T1000 (cell line): Measurements from ENCODE around the gene NLRP1.
A peak's percentile ranks its signal among the peaks of the same experiment; 100 is the strongest.

Source experiments
- DNase-seq: peaks from one replicate; lab custom pipeline; 2025; ENCODE audit warnings: mixed read lengths; lab: John Stamatoyannopoulos, UW

Gene NLRP1

DNA sequence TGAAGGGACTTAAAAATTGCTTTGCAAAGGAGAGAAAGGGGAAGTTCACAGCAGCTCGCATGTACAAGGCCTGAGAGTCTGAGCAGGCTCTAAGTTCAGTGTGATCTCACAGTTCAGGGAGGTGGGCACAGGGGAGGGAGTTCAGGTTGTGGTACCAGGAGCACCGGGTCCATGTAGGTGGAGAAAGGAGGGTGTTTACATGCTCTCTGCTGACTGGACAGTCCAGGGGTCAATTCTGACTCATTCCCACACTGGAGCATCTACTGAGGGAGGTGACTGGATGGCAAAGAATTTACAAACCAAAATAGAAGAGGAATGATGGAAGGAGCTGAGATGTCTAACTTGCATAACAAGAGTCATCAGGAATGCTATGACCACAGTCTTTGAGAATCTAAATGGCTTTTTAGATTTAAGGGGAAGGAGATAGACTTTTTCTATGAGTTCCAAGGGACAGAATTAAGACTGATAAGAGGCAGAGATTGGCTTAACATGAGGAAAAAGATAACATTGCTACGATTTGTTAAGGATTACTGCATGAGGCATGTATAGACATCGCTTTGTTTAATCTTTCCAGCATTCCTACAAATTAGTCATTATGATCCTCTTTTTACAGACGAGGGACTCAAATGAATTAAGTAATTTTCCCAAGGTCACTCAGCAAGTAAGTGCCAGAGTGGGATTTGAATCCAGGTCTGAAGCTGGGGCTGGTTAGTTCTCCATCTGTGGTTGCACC is 68.1 kb downstream of the NLRP1 start:
- peak; percentile 82 for DNase-seq

DNA sequence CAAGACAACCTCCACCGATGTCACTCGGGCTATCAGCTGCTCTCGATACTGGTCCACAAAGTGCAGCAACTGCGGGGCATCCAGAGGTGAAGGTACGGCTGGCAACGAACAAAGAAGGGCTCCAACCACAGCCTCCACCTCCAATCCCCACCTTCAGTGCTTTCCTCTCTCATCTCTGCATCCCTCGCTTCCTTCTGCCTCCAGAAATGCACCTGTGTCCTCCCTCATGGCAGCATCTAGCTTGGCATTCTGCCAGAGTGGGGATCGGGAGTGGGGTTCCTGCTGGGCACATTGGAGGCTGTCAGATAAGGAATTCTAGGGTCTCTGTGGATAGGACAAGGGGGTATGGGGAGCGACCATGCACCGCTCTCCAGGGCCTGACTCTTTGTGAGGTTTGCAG is 69.3 kb downstream of the NLRP1 start:
- no peak for DNase-seq

DNA sequence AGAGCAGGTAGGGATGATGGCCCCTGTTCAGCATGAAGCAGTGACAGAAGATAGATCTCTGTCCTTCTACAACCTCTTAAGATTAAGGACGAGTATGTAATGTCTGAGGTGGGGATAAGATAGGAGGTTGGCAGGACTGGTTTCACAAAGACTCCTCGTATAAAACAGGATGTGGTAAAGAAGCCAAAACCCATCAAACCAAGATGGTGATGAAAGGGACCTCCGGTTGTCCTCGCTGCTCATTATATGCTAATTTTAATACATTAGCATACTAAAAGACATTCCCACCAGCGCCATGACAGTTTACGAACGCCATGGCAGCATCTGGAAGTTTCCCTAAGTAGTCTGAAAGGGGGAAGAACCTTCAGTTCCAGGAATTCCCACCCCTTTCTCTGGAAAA is 70.7 kb downstream of the NLRP1 start:
- no peak for DNase-seq

DNA sequence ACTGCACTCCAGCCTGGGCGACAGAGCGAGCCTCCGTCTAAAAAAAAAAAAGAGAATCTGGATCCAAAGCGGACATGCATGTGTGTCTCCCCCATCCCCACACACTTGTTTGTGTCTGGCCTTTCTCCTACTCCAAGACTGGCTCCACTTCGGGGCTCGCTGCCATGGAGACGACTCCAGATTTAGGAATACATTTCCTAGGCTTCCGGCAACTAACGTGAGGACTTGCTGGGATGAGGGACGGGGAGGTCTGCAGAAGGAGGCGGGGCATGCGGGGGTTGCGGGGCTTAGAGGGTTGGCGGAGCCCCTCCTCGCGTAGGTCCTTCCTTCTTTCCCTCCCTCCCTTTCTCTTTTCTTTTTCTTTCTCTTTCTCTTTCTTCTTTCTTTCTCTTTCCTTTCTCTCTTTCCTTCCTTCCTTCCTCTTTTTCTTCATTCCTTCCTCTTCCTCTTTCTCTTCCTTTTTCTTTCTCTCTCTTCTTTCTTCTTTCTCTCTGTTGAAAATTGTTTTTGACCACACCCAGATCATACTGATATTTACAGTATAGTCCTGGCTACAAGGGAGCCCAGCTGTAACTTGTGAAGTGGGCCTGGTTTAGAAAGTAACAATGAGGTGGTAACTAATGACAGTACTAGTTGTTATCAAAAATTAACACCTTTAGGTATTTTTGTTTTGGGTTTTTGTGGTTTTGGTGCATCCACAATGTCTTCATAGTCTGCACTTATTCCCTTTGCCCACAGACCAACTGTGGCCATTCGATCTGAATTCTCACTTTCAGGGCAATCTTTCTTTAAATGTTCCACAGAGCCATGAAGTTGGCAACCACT is 72.7 kb downstream of the NLRP1 start:
- DNase-seq, result no peak

DNA sequence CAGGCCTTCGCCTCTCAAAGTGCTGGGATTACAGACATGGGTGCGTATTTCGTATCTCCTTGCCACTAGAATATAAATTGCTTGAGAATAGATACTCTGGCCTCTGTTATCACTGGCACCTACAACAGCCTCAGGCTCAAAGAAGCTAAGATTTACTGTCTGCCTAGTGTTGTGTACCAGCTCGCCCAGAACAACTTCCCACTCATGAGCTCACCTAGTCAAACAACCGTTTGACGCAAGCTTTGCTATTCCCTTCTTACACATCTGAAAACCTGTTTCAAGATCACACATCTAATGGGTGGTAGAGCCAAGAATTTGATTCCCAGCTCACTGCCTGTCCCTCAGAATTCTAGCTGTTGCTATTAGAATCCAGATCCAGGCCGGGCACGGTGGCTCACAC is 73.5 kb downstream of the NLRP1 start:
- DNase-seq, result no peak

DNA sequence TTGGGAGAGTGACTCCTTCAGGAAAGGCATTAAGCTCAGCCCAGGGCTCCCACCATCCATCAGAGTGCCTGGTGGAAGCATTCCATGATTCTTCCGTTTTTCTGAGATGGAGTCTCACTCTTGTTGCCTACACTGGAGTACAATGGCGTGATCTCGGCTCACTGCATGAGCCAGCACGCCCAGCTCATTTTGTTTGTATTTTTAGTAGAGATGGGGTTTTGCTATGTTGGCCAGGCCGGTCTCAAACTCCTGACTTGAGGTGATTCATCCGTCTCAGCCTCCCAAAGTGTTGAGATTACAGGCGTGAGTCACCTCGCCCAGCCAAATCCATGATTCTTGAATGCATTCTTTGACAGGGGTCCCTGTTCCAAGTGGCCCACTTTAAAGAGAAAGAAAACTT is 74.8 kb downstream of the NLRP1 start:
- peak; percentile 48 for DNase-seq

DNA sequence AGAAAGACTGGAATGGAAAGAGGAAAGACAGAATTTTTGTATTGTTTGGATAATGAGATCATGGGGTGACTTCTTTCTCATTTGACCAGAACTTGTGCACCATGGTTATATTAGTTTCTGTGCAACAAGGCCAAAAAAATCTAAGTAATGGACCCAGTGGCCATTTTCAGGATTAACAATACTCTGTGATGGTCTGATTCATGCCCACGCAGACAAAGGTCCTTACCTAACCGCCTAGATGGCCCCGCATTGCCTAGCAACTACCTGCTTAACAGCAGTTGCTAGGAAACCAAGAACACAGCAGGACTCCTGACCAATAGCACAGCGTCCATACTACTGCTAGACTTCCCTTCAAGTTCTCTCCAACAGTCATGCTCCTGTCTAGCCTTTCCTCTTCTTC is 75.5 kb downstream of the NLRP1 start:
- DNase-seq, result peak; percentile 37

DNA sequence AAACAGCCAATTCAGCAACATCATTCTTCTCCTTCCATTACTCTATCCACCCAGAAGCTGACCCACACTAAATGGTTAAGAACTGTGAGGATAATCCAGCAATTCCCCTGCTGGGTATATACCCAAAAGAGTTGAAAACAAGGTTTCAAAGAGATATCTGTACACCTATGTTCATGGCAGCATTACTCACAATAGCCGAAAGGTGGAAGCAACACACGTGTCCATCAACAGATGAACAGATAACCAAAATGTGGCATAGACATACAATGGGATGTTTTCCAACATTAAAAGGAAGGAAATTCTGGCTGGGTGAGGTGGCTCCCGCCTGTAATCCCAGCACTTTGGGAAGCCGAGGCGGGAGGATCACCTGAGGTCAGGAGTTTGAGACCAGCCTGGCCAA is 78.0 kb downstream of the NLRP1 start:
- DNase-seq, result no peak

DNA sequence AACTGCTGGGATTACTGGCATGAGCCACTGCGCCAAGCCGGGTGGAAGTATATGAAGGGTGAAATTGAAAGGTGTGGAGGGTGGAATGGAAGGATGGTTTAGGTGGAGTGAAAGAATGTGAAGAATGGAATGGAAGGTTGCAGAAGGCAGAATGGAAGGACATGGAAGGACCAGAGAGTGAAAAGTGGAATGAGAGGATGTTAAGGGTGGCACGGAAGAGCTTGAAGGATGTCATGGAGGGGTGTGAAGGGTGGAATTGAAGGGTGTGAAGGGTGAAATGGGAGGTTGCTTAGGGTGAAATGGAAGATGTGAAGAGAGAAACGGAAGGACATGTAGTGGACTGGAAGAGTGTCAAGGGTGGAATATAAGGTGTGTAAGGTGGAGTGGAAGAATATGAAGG is 81.8 kb downstream of the NLRP1 start:
- DNase-seq, result no peak

DNA sequence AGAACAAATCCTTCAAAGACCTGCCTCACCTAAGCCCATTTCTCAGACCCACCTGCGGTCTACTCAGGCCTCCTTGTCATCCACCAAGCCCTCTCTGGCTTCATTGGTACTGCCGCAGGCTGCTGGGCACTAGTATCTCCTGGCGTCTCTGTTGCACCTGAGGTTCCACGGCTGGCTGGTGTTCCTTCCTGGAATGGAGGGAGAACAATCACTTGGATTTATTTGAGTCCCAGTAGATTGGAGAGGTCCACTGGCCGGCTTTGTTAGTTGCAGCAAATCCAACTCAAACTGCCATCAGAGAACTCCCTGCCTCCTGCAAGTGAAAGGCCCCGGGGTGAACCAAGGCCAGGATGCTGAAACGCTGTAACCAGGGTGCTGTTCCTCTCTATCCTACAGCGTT is 82.6 kb downstream of the NLRP1 start:
- DNase-seq, result no peak

DNA sequence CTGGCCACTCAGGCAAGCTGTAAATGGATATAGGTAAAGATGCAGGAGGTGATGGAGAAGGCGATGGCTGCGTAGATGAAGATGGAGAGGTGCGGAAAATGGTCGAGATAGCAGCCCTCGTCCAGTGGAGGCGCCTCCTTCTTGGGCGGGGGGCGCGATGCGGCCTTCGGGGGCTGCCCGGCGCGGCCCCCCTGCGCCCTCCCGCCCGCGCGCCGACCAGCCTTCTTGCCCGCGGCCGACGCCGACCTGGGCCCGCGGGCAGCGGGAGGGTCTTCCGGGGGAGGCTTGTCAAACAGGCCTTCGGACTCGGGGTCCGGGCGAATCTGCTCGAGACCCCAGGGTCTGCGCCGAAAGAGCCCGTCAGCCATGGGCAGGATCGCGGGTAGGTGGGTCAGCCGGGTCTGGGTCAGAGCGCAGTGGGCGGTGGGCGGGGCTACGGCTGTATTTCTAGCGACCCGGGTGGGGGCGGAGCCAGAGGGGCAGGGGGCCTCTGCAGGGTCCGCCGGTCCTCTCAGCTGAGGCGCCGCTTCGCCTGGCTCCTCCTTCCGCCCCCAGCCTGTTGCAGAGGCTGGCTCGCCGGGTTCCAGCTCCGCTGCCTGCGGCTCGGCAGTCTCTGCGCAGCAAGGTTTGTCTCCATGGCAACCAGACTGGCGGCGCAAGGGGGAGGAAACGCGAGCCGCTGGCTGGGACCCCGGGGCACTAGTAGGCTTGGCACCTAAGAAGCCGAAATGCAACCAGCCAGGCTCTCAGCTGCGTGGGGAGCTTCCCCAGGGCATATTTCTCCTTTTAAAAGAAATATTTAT is 83.5 kb downstream of the NLRP1 start:
- peak; percentile 93 for DNase-seq

DNA sequence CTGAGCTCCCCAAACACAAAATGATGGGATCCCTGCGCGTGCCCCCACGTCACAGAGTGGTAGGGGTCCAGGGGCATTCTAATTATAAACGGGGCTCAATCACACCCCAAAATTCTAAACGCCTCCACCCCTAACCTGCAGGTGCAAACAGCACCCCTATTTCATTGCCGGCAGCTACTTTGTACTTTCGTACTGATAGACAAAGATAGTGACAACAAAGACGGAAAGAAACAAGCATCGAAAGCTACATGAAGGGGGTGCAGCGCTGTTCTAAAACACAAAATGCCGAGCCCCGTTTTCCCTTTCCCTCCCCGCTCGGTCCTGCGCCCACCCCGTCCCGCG is 84.1 kb downstream of the NLRP1 start:
- DNase-seq, result no peak

DNA sequence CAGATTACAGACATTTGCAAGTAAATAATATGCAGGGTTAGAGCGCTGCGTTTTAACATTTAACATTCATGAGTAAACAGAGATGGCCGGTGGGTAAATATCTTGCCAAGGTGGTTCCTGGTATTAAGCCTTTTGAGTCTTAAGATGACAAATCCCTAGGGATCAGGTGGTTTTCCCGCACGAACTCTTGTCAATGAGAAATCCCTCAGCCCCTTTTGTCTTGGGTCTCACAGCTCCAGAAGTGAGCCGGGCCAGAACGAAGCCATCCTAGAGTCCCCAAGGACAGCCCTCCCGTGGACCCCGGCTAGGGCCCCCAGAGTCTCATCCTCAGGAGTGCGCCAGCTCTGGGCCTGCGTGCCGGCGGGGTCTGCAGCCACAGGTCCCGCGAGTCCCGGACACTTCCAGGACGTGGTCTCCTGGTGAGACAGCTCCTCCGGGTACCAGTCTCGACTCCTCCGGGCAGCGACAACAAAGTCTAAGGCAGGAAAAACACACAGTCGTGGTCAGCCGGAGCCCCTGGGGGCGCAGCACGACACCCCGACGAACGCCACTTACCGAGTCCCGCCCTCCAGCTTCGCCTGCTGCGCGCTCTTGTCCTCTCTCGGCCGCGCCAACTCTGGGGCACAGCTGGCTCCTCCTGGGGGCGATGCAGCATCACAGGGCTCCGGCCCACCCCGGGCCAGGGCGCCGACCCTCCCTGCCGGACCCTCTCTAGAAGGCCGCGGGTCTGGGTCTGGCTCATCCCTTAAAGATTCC is 84.7 kb downstream of the NLRP1 start:
- DNase-seq, result no peak

DNA sequence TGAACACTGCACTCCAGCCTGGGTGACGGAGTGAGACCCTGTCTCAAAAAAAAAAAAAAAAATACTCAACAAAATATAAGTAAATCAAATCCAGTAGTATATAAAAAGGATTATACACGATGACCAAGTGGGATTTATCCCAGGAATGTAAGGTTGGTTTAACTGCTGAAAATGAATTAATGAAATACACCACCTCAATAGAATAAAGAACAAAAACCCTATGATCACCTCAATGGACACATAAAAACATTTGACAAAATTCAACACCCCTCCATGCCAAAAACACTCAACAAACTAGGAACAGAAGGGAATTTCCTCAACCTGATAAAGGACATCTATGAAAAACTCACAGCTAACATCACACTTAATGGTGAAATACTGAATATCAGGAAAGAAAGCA is 91.3 kb downstream of the NLRP1 start:
- DNase-seq, result no peak

DNA sequence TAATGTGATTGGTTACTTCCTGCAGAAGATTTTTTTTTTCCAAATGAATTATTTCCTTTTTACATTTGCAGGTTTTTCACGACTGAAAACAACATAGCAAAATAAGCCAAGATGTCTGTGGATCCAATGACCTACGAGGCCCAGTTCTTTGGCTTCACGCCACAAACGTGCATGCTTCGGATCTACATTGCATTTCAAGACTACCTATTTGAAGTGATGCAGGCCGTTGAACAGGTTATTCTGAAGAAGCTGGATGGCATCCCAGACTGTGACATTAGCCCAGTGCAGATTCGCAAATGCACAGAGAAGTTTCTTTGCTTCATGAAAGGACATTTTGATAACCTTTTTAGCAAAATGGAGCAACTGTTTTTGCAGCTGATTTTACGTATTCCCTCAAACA is 95.6 kb downstream of the NLRP1 start:
- DNase-seq, result no peak

DNA sequence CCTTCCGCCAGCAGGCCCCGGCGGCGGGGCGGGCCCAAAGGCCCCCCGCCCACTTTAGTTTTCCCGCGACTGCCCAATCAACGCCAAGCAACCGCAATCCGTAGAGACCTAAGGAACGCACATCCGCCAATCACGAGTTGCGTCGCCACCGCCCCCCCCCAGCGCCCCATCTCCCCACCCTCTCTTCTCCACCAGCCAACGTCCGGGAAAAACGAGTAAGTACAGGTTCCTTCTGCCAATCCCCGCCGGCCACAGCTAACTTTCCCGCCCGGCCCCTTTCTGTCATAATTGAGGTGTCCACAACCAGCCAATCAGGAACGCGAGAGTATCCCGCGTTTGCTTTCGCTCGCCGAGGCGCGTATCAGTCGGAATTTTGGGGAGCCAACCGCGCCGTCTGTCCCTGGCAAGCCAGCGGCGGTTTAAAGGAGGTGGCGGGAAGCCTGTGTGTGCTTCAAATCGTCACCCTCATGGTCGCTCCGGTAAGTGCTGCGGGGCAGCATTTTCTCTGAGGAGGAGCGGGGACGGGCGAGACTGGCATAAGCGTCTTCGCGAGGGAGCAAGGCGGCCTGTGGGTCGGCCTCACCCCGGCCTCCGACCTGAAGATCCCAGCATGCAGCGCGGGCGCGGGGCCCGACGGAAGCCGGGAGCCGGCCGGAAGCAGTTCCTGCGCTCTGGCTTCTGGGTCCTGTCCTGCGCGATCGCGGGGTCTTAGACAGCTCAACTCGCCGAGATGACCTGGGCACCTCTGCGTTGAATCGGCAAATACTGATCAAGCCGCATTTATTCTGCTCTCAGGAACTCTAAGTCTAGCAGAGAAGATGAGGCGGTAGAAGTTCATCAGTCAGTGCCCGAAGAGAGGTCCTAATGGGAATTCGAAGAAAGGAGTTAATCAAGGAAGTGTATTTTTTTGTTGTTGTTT is 97.8 kb downstream of the NLRP1 start, which contains the start of gene MIS12:
TSS of gene MIS12 (plus strand) at position 361 of the 919 bp plus-strand sequence. CDS start 2,297 bp downstream, outside the sequence.
- DNase-seq, result peak; percentile 98

DNA sequence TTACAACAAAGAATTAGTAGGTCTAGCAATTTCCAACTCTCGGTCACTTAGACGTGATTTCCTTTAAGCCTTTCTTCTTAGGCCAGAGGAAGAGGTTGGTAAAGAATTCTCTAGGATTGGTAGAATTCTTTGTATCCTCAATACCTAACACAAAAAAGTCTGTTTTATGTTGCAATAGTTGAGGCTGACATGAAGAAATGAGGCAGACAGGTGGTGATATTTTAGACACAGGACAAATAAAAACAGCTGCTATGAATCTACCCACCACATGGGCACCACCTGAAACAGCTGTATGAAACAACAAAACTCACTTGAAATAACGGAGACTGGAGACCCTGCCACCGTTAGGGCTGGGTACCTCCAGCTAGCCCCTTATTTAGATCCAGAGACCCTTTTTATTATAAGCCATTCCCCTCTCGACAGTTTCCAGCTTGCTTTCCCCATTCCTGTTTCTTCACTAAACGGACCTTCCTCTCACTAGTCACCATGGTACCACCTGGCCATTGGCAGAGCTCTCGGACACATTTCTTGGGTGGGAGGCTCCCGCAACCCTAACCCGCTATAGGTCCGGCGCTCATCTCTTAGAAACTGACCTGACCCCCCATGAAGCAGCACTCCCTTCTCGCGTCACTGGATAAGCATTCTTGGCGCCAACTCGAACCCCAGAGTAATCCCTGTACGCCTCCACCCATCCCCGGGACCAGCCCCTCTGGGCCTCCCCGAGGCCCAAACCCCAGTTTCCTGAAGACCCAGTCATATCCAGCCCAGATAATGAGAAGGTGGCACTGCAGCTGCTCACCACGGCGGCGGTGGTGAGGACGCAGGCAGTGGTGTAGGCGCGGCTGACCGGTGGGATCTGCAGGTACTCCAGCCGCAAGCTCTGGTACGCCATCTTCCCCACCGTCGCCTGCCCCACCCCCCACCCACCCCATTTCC is 98.8 kb downstream of the NLRP1 start, which contains the start of gene DERL2:
TSS of gene DERL2 (minus strand) at position 909 of the 936 bp plus-strand sequence. CDS start at position 892, 17 bp downstream.
- peak; percentile 59 for DNase-seq

DNA sequence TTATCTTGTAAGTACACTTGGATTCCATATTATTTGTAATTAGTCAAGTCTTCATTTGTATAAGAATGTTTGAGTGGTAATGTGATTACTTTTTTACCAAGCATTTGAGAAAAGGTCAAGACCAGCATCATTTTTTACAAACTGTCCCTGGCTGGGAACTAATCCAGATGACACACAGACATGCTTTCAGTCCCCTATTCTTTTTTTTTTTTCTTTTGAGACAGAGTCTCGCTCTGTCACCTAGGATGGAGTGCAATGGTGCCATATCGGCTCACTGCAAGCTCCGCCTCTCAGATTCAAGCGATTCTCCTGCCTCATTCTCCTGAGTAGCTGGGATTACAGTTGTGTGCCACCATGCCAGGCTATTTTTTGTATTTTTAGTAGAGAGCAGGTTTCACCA is 102.9 kb downstream of the NLRP1 start:
- no peak for DNase-seq

DNA sequence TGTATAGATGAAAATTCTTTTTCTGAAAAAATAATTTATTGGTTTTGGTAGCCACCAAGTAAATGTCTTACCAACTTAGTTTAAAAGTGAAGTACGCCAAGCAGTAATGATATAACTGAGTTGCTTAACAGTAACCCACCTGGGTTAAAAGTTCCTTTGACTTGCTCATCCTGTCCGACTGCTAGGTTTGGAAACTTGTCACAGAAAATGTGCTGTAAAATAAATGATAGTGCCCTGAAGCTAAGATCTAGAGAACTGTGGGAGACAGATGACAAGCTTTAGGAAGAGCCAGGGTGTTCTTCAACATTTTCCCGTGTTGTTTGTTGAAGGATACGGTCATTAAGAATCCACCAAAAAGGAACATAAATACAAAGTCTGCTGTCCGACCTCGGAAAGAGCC is 103.3 kb downstream of the NLRP1 start:
- no peak for DNase-seq

DNA sequence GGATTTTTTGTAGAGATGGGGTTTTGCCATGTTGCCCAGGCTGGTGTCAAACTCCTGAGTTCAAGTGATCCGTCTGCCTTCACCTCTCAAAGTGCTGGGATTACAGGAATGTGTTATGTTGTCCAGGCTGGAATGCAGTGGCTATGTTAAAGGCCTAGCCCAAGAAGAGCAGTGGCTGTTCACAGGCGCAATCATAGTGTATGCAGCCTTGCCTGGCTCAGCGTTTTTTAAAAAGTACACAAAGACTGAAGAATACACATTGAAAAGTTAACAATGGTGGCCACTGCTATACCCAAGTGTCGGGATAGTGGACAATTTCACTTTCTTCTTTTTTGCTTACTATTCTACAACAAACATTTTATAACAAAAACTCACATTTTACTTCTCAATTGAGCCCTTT is 105.3 kb downstream of the NLRP1 start:
- no peak for DNase-seq
